ENCODE results near the gene PPM1H.

DNA sequence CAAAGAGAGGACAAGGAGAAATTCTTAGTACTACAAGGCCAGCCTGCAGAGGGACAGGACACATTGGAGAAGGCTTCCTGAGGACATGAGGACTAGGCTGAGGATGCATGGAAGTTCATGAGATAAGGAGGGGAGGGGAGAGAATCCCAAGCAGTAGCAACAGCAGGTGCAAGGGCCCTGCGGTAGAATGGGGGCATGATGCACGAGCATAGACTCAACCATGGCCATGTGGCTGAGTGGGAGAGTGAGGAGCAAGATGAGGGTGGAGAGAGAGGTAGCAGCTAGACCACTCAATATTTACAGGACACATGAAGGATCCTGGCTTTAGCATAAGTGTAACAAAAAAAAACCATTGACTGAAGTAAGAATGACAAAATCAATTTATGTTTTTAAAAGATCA lies 128.1 kb downstream of the PPM1H start:
- no peak for TF ChIP-seq EGR1 (IDR thresholded peaks at IDR 0.05)
- TF ChIP-seq, protein P1, sequence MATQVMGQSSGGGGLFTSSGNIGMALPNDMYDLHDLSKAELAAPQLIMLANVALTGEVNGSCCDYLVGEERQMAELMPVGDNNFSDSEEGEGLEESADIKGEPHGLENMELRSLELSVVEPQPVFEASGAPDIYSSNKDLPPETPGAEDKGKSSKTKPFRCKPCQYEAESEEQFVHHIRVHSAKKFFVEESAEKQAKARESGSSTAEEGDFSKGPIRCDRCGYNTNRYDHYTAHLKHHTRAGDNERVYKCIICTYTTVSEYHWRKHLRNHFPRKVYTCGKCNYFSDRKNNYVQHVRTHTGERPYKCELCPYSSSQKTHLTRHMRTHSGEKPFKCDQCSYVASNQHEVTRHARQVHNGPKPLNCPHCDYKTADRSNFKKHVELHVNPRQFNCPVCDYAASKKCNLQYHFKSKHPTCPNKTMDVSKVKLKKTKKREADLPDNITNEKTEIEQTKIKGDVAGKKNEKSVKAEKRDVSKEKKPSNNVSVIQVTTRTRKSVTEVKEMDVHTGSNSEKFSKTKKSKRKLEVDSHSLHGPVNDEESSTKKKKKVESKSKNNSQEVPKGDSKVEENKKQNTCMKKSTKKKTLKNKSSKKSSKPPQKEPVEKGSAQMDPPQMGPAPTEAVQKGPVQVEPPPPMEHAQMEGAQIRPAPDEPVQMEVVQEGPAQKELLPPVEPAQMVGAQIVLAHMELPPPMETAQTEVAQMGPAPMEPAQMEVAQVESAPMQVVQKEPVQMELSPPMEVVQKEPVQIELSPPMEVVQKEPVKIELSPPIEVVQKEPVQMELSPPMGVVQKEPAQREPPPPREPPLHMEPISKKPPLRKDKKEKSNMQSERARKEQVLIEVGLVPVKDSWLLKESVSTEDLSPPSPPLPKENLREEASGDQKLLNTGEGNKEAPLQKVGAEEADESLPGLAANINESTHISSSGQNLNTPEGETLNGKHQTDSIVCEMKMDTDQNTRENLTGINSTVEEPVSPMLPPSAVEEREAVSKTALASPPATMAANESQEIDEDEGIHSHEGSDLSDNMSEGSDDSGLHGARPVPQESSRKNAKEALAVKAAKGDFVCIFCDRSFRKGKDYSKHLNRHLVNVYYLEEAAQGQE (IDR thresholded peaks at IDR 0.05; ENCODE audit: low read depth): no peak
- TF ChIP-seq YY1 (IDR thresholded peaks at IDR 0.05; ENCODE audit: low read depth): no peak
- no peak for TF ChIP-seq EP300 (IDR thresholded peaks at IDR 0.05; ENCODE audit: borderline replicate concordance)
- TF ChIP-seq RAD21 (IDR thresholded peaks at IDR 0.05; ENCODE audit: low read depth): no peak
- no peak for TF ChIP-seq TAF1 (IDR thresholded peaks at IDR 0.05; ENCODE audit: low read depth)
- no peak for TF ChIP-seq CEBPB (IDR thresholded peaks at IDR 0.05)
- TF ChIP-seq TCF12 (IDR thresholded peaks at IDR 0.05; ENCODE audit: low read depth): no peak
- no peak for TF ChIP-seq FOXM1 (IDR thresholded peaks at IDR 0.05; ENCODE audit: borderline replicate concordance, low read depth)

Measured in Ishikawa (cell line).